ENCODE measurements around the gene CHN1.

GRCh38 chr2:174784909-174785308, 220.3 kb downstream of the CHN1 start:
- no peak for TF ChIP-seq CTCF (IDR thresholded peaks at IDR 0.05 in 4 of 5, conservative IDR thresholded peaks at IDR 0.05 in 1 of 5)
- no peak for TF ChIP-seq POLR2A (IDR thresholded peaks at IDR 0.05)

All from gastrocnemius medialis (tissue), 4 donors.